IPS-11a (cell line): ENCODE results near the gene KIF5A.

Experiments used
- H3K4me3 ChIP-seq: one replicate; pipeline ENCODE4 v1.5.1; 2013; ENCODE audit warnings: low read depth, low read length, control low read depth

The KIF5A gene

GRCh38 chr12:57534991-57535543 lies 14.8 kb upstream of the KIF5A start:
- no peak overlapping the region for H3K4me3 ChIP-seq

GRCh38 chr12:57535764-57536596 lies 13.9 kb upstream of the KIF5A start:
- H3K4me3 ChIP-seq: no peak overlapping the region

- no peak overlapping the region for H3K4me3 ChIP-seq
These were observed 13.3 kb upstream of the KIF5A start for GRCh38 chr12:57536597-57536942.

GRCh38 chr12:57539134-57539768 lies 10.6 kb upstream of the KIF5A start:
- no peak overlapping the region for H3K4me3 ChIP-seq

GRCh38 chr12:57541001-57541400 lies 8.8 kb upstream of the KIF5A start:
- no peak overlapping the region for H3K4me3 ChIP-seq

GRCh38 chr12:57541717-57542116 lies 8.1 kb upstream of the KIF5A start:
- H3K4me3 ChIP-seq: no peak overlapping the region

- H3K4me3 ChIP-seq: no peak overlapping the region
These were observed 6.3 kb upstream of the KIF5A start for GRCh38 chr12:57543581-57543980.

GRCh38 chr12:57545809-57546437 lies 3.9 kb upstream of the KIF5A start:
- peak overlapping the region; percentile 87 for H3K4me3 ChIP-seq

- H3K4me3 ChIP-seq: peak within 1 kb of the TSS; percentile 87
These were observed 3.2 kb upstream of the KIF5A start, which contains the start of gene DCTN2 for GRCh38 chr12:57546438-57547287. Gene DCTN2 (minus strand): TSS chr12:57547192. CDS start chr12:57547063, 129 bp downstream.

- H3K4me3 ChIP-seq: peak overlapping the region; percentile 87
These were observed 2.4 kb upstream of the KIF5A start for GRCh38 chr12:57547288-57548012.

GRCh38 chr12:57548013-57548315 lies 1.9 kb upstream of the KIF5A start:
- H3K4me3 ChIP-seq: no peak overlapping the region

- no peak overlapping the region for H3K4me3 ChIP-seq
These were observed 1.4 kb upstream of the KIF5A start for GRCh38 chr12:57548488-57548887.

GRCh38 chr12:57549203-57549908 lies 488 bp upstream of the KIF5A start:
- H3K4me3 ChIP-seq: peak overlapping the region; percentile 88

GRCh38 chr12:57550641-57551549 lies 1.1 kb downstream of the KIF5A start:
- peak overlapping the region; percentile 88 for H3K4me3 ChIP-seq

GRCh38 chr12:57551637-57552305 lies 1.9 kb downstream of the KIF5A start:
- H3K4me3 ChIP-seq: no peak overlapping the region

GRCh38 chr12:57552306-57552651 lies 2.4 kb downstream of the KIF5A start:
- no peak overlapping the region for H3K4me3 ChIP-seq

GRCh38 chr12:57552835-57553313 lies 3.0 kb downstream of the KIF5A start:
- H3K4me3 ChIP-seq: no peak overlapping the region
